Measurements from ENCODE around the gene TOPAZ1. TPM values are rescaled to one million over a fixed set of nuclear protein-coding genes. Genes with fewer than 3 reads are reported as not detected.
"Not testable (repeated sequence)": the region's sequence is repeated elsewhere in the genome, so short reads cannot be mapped to it uniquely, and the experiment has no call there.

Gene TOPAZ1
- total RNA-seq, 2 donors from 2014 or later = not detected

DNA sequence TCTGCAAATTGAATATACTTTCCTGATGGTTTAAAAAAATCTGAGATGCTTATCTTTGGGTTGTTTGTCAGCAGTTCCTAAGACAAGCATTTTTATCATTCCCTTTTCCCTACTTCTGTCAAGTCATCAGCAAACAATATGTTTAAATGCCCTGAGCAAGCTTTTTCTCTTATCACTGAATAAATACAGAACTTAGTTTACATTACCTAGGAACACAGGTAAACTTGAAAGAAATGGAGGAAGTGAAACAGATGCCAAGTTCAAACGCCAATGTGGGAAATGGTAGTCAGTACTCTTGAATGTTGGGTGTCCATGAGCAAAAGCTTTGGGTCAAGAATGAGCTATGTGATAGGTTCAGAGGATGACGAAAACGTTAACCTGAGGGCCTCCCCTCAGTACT is 79.6 kb downstream of the TOPAZ1 start:
- intact Hi-C loops (cut with DNase I, micrococcal nuclease) = no loop called here

DNA sequence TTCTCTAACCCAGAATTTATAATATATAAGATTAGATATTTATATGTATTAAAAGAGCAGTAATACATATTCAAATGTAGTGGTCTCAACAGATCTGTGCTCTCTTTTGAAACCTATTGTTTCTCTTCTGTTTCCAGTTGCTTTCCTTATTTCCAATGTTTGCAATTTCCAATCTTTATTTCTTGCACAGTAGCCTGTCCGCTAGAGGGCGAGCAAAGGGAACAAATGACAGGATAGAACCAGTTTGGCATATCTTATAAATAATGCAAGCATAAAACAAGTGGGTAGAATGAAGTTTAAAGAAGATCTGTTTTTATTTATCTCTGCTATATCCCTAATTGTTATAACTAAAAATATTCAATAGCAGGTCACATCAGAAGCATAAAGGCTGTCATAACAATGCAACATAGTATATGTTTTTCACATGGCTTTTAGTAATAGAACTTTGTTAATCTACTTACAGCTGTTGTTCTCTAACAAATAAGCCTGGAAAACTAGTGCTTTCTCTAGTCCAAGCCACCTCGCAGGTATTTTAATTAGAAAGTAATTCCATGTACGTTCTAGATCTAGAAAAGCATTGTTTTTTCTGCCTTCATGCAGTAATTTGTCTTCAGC is 81.8 kb downstream of the TOPAZ1 start:
- DNase-seq (peak; percentile 53 to 86), ATAC-seq (peak; percentile 77)

More for the DNA sequence above, 79.6 kb downstream of the TOPAZ1 start:
- ATAC-seq (peak; percentile 86), DNase-seq (no peak)

DNA sequence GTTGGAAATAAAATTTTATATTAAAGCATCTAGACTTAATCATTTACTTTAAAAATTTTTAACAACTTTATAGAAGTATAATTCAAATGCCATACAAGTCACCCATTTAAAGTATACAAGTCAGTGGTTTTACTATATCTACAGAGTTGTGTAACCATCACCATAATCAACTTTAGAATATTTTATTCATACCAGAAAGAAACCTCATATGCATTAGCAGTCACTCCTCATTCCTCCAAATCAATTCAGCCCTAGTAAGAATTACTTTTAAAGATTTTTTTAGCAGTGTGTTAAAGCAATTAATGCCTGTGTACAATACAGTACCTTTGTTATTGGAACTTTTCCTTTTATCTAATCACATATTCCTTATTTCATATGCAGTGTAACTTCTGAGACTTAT is 82.9 kb downstream of the TOPAZ1 start:
- intact Hi-C loops (cut with DNase I, micrococcal nuclease) = no loop called here
- DNase-seq (no peak), ATAC-seq (no peak)

More for the DNA sequence above, 81.8 kb downstream of the TOPAZ1 start:
- intact Hi-C loops (cut with DNase I, micrococcal nuclease) = no loop called here

DNA sequence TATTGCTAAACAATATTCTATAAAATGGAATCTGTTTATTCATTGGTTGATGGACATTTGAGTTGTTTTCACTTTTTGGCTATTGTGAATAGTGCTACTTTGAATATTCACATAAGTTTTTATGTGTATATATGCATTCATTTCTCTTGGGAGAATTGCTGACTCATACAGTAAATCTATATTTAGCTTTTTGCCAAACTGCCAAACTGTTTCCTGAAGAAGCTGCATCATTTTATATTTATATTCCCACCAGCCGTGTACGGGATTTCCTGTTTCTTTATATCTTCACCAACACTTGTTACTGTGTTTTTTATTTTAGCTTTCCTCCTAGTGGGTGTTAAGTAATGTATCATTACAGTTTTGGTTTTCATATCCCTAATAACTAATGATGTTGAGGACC is 84.3 kb downstream of the TOPAZ1 start:
- ATAC-seq (no peak), DNase-seq (no peak)
- intact Hi-C loops (cut with DNase I, micrococcal nuclease) = no loop called here

DNA sequence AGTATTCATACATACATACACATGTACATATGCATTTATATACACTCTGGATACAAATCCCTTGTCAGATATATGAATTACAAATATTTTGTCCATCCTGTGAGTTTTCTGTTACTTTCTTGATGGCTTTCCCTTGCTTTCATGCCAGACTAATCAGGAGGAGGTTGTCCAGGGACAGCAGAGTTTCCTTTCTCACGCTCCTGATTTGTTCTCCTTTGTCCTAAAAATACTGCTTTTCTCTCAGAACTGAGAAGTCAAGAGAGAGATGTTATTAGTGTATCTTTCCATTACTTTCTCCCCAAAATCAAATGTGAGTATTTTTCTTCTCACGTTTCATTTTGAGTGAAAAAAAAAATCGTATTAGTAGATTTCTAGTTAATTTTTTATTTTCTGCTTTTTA is 84.8 kb downstream of the TOPAZ1 start:
- ATAC-seq = no peak
- DNase-seq = no peak
- intact Hi-C loops (cut with DNase I, micrococcal nuclease) = no loop called here

DNA sequence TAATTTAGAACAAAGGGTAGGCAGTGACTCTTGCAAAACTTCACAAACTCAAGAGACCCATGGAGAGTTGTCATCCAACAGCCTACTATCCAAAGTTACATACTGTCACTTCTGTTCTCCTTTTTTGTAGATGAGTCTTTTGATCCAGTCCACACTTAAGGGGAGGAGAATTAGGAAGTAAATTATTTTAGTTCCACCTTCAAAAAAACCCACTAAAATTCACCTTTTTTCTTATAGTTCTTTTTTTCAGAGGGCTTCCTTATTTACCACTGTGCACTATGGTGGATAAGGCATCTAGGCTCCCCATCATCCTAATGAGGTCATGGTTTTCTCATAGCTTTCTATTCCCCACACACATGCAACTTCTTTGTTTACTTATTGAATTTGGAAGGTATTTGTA is 88.3 kb downstream of the TOPAZ1 start:
- DNase-seq = no peak
- intact Hi-C loops (cut with DNase I, micrococcal nuclease) = no loop called here
- ATAC-seq = no peak

DNA sequence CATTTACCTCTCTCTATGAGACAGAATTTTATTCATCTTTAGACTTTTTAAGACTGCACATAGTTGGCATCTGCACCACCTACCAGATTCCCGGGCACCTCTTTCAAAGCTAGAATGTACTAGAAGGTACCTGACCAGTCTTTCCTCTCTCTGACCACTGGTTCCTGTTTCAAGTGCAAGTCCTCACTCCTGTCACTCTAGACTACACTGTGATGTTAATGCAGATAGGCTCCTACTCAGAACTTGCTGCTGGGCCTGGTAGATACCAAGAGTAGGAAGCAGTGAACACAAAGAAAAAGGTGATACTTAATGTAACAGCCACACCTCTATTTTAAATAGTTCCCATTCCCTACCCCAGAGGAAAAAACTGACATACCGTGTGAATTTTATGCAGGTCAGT is 88.8 kb downstream of the TOPAZ1 start:
- ATAC-seq = no peak
- intact Hi-C loops (cut with DNase I, micrococcal nuclease) = no loop called here
- no peak for DNase-seq

DNA sequence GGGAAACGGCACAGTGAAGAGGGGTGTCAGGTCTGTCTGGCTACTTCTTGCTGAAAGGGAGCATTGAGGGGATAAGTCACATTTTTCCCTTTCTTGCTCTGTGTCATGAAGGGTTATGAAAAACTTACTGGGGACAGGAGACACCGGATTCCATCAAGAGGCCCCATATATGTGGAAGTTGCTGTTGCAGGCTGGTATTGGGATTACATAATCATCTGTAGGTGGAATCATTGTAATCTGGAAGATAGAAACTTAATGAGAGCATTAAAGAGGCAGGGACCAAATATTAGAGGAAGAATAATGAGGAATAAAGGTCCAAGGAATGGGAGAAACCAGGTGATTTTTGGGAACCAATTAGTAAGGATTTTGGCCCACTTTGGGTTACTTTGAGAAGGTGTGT is 92.6 kb downstream of the TOPAZ1 start:
- DNase-seq (no peak), ATAC-seq (no peak)
- intact Hi-C loops (cut with DNase I, micrococcal nuclease) = no loop called here

DNA sequence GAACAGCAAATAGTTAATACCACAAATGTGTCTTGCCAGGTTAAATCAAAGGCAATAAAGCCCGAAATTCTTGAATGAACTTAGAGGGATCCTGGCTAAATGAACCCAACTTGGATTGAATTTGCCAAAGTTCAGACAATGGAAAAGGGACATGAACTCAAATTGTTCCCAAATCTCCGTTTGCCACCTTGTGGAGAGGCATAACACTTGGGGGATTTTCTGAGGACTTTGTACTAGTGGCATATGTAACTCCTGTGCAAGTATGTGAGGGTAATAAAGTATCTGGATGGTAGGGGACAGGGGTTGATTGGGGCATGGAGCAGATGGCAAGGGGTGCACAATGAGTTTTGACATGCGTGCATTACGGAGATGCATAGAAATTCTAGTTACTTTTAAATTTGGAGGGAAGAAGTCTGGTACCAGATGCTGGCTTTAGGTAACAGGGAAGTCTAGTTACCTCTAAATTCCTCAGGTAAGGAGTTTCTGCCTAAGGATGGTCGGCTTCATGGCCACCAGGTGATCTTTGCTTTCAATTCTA is 95.6 kb downstream of the TOPAZ1 start:
- no peak for ATAC-seq
- DNase-seq = no peak
- intact Hi-C loops (cut with DNase I, micrococcal nuclease) = no loop called here

DNA sequence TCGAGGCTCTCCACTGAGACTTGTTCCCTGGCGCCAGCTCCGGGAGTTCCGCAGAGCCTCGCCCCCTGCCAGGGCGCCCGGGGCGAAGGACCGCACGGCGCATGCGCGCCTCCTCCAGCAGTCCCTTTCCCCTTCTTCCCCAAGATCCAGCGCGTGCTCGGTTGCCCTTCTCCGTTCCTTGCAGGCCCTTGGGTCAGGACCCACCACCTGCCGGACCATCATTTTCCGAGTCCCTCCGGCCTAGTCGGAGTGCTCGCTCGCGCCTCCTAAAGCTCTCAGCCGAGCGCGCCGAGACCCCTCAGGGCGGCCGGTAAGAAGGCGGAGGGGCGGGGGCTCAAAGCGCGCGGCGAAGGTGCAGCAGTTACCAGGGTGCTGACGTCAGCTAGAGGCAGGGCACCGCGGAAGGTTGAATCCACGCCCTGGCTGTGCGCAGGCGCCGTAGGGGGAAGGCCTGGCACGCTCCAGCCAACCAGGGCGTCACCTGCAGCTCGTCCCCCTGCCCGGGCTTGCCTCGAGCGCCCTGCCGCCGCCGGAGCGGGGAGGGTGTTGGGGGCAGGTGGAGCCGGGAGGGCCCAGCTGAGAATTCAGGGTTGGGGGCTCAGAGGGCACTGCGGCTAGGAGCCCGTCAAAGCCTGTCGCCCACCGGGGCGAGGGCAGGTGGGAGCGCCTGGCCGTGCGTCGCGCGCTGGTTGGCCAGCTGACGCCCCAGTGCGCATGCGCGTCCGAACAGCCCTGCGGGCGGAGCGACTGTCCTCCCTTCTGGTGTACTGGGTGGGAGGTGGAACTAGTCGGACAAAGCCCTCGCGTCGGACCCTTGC is 96.5 kb downstream of the TOPAZ1 start, which contains the start of gene TCAIM:
TSS of gene TCAIM (plus strand) at position 757 of the 818 bp plus-strand sequence. CDS start 16,017 bp downstream, outside the sequence.
- DNase-seq (peak; percentile 99), ATAC-seq (peak; percentile 96)
- intact Hi-C loops (cut with DNase I, micrococcal nuclease) = no loop called here

DNA sequence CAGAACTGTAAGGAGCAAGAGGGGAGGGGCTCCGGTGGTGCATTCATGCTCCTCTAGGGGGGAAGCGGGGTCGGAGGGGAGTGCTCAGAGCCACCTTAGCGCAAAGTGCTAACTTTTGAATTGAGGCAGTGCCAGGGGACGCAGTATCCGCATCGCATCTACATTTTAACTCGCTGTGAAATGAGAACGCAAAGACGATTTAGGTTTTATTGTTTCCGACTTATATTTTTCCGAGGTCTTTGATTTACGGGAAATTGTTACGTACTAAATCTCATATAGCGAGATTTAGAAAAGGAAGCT is 97.1 kb downstream of the TOPAZ1 start:
- intact Hi-C loops (cut with DNase I, micrococcal nuclease) = no loop called here
- ATAC-seq (no peak), DNase-seq (no peak)

DNA sequence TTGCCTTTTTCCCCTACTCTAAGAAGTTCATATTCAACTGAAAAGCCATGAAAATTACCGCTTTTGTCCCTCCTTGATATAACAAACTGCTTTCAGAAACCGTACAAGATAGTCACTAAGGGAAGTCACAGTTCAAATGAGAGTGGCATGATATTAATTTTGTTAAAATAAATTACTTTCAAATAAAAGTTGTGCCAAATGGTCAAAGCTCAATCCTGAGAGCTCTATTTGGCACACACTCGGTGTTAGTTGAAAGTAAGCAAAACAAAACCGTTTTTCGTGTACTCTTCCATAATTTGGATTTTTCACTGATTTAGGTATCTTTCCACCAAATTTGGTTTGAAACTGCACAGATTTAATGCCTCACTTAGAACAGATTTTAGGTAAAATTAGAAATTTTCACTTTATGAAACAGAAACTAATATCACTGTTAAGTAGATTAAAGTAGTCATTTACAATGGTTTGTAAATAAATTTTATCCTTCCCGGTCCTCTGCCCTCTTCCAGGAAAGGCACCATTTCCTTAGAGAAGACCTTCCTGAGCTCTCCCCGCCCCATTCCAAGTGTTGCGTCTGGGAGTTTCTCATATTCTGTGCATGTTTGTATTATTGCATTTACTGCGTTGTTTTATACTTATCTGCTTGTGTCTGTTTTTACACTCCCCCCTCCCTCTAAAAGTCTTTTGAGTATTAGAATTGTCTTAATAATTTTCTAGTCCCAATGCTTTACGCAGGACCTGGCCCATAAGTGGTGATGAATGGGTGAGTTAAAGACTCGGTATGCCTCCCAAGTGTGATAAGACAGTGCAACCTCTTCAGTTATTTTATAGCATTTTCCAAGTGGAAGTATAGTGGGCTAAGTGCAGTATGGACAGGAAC is 97.7 kb downstream of the TOPAZ1 start:
- ATAC-seq (no peak), DNase-seq (peak in 1 of 2 donors; percentile 18)
- intact Hi-C loops (cut with DNase I, micrococcal nuclease) = no loop called here

DNA sequence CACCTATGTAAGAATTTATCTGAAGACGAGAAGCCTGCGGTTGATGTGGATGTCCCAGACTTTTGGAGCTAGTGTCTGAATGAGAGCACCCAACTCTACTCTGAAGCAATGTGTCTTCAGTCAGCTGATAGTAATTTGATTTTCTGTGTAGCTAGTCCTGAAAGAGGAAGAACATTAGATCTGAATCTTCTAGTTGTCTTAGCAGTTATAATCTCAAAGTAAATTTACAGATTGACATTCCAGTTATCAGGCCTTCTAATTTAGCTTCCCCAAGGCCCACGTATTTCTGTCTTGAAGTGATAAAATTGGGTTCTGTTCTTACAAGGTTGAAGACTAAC is 98.3 kb downstream of the TOPAZ1 start:
- intact Hi-C loops (cut with DNase I, micrococcal nuclease) = no loop called here
- ATAC-seq (no peak), DNase-seq (no peak)

DNA sequence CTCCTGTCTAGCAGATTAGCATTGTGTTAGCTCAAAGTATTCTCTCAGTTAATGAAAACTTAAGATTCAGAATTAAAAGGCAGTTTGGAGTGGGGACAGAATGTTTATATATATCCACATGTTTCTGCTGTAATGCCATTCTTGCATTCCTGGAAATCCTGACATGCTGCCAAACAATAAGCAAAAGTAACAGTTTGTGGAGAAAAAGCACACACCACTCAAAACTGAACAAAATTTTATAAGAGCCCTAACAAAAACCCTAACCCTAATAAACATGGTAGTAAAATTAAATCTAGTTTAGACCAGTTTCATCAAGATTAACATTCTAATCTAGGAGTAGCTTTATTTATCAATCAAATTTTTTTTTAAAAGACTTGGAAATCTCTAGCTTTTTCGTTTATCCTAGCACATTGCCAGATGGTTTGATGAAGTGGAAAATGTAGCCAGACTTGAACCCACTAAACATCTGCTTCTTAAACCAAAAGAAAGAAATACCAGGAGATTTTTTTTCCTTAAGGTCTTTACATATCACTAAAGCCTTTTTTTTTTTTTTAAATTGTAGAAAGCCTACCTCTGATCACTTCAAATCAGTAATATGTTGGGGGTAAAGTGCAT is 100.6 kb downstream of the TOPAZ1 start:
- ATAC-seq (no peak), DNase-seq (no peak)
- intact Hi-C loops (cut with DNase I, micrococcal nuclease) = no loop called here

DNA sequence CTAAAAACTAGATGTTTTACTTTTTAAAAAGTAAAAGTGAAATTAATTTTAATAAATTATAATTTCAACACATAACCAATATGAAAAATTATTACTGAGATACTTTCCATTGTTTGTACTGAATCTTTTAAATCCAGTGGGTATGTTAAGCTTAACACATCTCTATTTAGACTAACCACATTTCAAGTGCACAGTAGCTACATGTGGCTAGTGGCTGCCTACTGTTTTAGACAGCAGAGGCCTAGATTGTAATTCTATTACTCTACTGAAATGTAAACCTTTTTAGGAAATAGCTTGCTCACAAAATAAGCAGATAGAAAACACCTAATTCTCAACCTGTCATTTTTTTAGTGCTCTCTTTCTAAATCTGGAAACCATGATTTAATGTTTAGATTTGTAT is 101.7 kb downstream of the TOPAZ1 start:
- intact Hi-C loops (cut with DNase I, micrococcal nuclease) = no loop called here
- ATAC-seq (no peak), DNase-seq (no peak)

DNA sequence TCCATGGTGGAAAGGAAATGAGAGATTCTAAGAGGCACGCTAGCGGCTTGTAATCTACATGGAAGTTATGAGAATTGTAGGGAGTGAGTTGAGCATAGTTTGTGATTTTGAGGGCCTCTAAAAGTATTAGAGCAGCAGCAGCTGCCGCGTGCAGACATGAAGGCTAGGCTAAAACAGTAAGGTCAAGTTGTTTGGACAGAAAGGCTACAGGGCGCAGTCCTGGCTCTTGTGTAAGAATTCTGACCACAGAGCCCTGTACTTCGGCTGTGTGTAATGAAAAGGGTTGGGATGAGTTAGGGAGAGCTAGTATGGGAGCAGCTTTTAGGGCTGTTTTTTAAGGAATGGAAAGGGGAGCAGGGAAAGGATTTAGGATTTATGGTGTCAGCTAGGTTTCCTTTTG is 104.9 kb downstream of the TOPAZ1 start:
- DNase-seq; ATAC-seq; intact Hi-C loops (cut with DNase I, micrococcal nuclease): not testable (repeated sequence)

DNA sequence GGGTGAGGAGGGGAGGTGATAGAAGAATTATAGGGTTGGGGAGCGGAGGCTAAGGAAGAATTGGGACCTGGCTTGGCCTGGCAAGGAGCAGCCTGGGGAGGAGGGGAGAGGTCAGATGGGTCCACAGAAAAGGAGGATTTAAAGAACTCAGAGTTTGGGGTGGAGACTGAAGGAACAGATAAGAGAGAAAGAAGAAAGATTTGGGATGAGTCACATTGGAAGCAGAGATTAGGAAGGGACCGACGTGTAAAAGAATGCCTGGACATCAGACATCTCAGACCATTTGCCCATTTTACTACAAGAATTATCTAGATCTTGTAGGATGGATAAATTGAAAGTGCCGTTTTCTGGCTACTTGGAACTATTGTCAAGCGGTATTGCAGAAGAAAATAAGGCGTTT is 107.3 kb downstream of the TOPAZ1 start:
- no peak for DNase-seq
- intact Hi-C loops (cut with DNase I, micrococcal nuclease) = no loop called here
- ATAC-seq = no peak

DNA sequence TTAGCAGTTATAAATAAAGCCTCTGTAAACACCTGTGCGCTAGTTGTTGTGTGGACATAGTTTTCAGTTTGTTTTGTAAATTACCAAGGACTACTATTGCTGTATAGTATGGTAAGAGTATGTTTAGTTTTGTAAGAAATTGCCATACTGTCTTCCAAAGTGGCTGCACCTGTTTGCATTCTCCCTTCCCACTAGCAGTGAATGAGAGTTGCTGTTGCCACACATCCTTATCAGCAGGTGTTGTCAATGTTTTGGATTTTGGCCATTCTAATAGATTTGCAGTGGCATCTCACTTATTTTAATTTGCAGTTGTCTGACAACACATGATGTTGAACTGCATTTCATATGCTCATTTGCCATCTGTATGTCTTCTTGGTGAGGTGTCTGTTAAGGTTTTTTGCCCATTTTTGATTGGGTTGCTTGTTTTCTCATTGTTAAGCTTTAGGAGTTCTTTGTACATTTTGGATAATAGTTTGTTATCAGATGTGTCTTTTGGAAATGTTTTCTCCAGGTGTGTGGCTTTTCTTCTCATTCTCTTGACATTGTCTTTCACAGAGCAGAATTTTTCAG is 111.8 kb downstream of the TOPAZ1 start:
- DNase-seq (no peak), ATAC-seq (no peak)
- intact Hi-C loops (cut with DNase I, micrococcal nuclease) = no loop called here

Measured in left colon (tissue), 2 donors.